Esophagus (tissue), 2 donors: ENCODE data around the gene ZNF343. TPM values are rescaled to one million over a fixed set of nuclear protein-coding genes. Genes with fewer than 3 reads are reported as not detected.

Source experiments
- H3K27ac ChIP-seq, 2 donors: one replicate each; pipeline ENCODE4 v1.5.1; 2013; ENCODE audit warnings: low read depth in 2 of 2, mild to moderate bottlenecking in 2 of 2, inconsistent platforms in 1 of 2, low read length in 1 of 2, moderate library complexity in 1 of 2
- H3K27me3 ChIP-seq, 2 donors: one replicate each; pipeline ENCODE4 v1.6.1; 2013; ENCODE audit warnings: low read length in 2 of 2, control low read depth in 1 of 2, mild to moderate bottlenecking in 1 of 2; ENCODE audit not compliant: insufficient read depth in 2 of 2, control insufficient read depth in 1 of 2
- H3K36me3 ChIP-seq, 2 donors: one replicate each; pipeline ENCODE4 v1.6.1; 2013; ENCODE audit warnings: low read length in 1 of 2; ENCODE audit not compliant: control insufficient read depth in 2 of 2, insufficient read depth in 2 of 2
- H3K4me1 ChIP-seq, 2 donors: one replicate each; pipeline ENCODE4 v1.6.1; 2013; ENCODE audit warnings: low read length in 1 of 2; ENCODE audit not compliant: control insufficient read depth in 2 of 2, insufficient read depth in 2 of 2
- H3K4me3 ChIP-seq, 2 donors: one replicate each; pipeline ENCODE4 v1.5.1; 2013; ENCODE audit warnings: low read length in 2 of 2, mild to moderate bottlenecking in 2 of 2, low read depth in 1 of 2, moderate library complexity in 1 of 2
- H3K9me3 ChIP-seq, 2 donors: one replicate each; pipeline ENCODE4 v1.6.1; 2013; ENCODE audit warnings: mild to moderate bottlenecking in 2 of 2, low read depth in 1 of 2, low read length in 1 of 2, moderate library complexity in 1 of 2; ENCODE audit not compliant: control insufficient read depth in 2 of 2, insufficient read depth in 1 of 2
- WGBS, 2 donors: extraction: QIAGEN DNeasy Blood & Tissue Kit; methylation state at CpG; one replicate each; pipeline ENCODE4 v1.1.7; 2013; 5-methylcytosine and 5-hydroxymethylcytosine counted together
- polyA plus RNA-seq, 2 donors: library from polyadenylated mRNA; stranded (reverse); fragments of 200-250 nt; gene quantifications; one replicate each; pipeline ENCODE4 v1.2.3, GENCODE V29; 2013
- donor health status: healthy with polysubstance abuse.
- donor health status: Bipolar disorder and iron deficiency.

ZNF343 gene
- polyA plus RNA-seq, 2 donors = 4.4 to 4.6 TPM

DNA sequence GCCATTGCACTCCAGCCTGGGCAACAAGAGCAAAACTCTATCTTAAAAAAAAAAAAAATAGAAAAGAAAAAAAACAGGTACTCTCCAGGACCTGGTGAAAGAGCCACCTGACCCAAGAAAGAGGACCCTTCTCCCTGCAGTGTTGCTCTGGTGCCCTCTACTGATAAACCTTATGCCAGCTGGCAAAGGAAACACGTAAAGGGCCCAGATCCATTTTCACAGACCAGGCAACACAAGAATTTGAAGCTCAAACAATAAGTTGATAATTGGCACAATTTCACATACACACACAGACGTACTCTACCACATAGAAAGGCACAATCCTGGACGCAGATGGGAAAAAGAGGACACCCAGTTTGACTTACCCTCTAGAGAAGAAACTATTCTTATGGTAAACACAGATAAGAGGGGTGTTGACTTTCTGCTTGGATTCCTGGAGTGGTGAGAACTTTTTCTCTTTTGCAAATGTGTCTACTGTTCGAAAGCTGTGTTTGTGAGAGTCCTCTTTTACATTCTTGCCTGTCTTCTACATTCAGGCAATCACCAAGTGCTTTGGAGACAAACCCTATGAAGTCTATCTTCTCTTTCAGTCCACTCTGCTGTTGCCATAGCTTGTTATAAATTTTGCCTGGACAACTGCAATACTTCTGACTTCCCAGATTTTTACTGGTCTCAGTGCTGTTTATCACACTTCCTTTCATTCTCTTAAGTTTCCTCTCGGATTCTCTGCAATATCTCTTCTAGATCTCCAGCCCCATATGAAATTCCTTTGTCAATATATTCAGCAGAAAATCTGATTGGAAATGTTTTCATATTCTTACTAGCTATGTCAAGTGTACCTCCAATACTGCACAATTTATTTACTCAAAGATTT lies 31.7 kb downstream of the ZNF343 start:
- H3K4me1 ChIP-seq = no peaks in the 10 kb centered on the region
- no peaks in the 10 kb centered on the region for H3K27me3 ChIP-seq
- no peaks in the 10 kb centered on the region for H3K9me3 ChIP-seq
- H3K4me3 ChIP-seq = no peak overlapping the region
- H3K27ac ChIP-seq = no peak overlapping the region
- no peaks in the 10 kb centered on the region for H3K36me3 ChIP-seq
- WGBS, 2 donors = 86 to 88% methylated on average over 5 of the region's 5 CpGs

DNA sequence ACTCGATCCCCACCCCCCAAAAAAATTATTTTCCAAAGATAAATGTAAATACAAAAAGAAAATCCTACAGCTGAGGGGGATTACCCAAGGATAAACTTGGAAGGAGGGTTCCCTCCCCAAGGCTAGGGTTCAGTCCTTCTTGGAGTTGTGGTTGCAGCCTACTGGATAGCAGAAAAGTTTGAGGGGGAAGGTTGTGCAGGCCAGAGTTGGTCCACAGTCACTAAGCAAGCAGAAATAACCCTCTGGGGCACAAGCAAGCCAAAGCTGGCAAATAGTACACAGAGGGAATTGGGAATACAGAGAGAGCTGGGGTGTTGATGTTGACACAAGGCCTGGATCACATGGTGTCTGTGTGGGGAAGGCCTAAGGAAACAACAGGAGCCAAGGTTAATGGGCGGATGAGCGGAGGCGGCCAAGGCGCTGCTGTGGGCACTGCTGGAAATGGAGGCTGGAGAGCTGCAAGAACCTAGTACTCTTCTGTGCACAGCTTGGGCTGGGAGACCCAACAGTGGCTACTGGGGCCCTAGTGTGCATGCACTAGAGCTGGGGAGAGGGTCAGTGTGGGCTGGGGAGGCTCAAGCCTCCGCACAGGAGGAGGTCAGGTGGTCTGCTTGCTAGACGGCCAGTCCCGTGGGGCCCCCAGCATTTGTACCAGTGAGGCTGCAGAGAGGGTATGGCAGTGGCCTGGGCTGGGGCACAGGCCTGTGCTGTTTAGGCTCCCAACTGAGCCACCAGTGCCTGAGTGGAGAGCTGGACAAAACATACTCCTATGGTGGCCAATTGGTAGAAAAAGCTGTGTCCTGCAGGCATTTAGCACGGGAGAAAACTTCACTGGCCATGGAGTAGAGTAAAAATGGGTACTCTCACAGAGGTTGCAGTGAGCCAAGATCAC lies 32.6 kb downstream of the ZNF343 start:
- WGBS, 2 donors = 95 to 98% methylated on average over 9 of the region's 9 CpGs
- Histone ChIP-seq H3K36me3 (no peaks in the 10 kb centered on the region), H3K27me3 (no peaks in the 10 kb centered on the region), H3K4me1 (no peaks in the 10 kb centered on the region), H3K27ac (no peak overlapping the region), H3K9me3 (no peaks in the 10 kb centered on the region), H3K4me3 (no peak overlapping the region)

DNA sequence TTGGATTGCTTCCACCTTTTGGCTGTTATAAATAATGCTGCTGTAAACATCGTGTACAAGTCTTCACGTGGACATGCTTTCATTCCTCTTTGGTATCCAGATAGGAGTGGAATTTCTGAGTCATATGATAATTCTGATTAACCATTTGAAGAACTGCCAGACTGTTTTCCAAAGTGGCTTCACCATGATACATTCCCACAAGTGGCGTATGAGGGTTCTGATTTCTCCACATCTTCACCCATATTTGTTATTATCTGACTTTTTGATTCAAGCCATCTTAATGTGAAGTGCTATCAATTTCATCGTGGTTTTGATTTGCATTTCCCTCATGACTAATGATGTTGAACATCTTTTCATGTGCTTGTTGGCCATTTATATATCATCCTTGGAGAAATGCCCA lies 35.2 kb downstream of the ZNF343 start:
- no peak overlapping the region for H3K27ac ChIP-seq
- WGBS, 2 donors = 45 to 58% methylated on average over 4 of the region's 4 CpGs

DNA sequence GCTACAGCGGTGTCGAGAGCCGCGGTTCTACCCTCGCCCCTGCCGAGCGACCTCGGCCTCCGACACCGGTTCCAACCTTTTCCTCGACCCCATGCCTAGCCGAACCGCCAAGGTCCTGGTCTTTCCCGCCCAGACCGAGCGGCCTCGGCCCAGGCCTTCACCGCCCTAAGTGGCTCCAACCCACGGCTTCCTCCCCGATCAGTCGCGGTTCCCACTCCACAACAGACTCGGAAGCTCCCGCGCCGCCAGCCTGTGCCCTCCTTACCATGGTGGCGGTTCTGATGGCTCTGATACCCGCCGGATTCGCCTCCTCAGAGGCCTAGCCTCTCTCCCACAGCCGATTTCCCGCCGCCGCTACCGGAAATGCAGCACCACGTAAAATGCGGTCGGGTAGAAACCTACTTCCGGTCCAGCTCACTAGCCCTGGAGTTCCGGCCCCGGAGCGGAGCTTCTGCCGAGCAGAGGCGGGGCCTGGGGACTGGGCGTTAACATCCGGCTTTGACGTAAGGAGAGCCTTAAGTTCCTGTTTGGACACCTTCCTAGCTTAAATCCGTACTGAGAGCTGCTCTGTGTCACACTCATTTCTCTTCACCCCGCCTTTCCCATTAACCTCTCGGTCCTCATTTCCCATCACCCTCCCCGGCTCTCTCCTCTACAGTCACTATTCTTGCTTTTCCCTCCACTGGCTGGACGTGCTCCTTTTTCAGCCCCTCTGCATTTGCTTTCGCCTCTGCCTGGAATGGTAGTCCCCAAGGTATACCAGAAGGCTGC lies 38.1 kb downstream of the ZNF343 start, which contains the start of gene SNRPB:
TSS of gene SNRPB (minus strand) at position 367 of the 771 bp plus-strand sequence. CDS start at position 268, 99 bp downstream.
- Histone ChIP-seq H3K9me3 (no peaks in the 10 kb centered on the region), H3K27me3 (no peaks in the 10 kb centered on the region), H3K4me1 (peaks cover 0 to 2% of the 10 kb centered on the region in 2 donors), H3K27ac (peak within 1 kb of the TSS; percentile 97 to 98), H3K36me3 (peaks cover 7 to 14% of the 10 kb centered on the region in 2 donors), H3K4me3 (peak within 1 kb of the TSS; percentile 77 to 83)
- WGBS, 2 donors = 1% methylated on average over 53 of the region's 53 CpGs

More for the DNA sequence above, 35.2 kb downstream of the ZNF343 start:
- Histone ChIP-seq H3K27me3 (no peaks in the 10 kb centered on the region), H3K9me3 (no peaks in the 10 kb centered on the region), H3K36me3 (no peaks in the 10 kb centered on the region), H3K4me3 (no peak overlapping the region), H3K4me1 (no peaks in the 10 kb centered on the region)

DNA sequence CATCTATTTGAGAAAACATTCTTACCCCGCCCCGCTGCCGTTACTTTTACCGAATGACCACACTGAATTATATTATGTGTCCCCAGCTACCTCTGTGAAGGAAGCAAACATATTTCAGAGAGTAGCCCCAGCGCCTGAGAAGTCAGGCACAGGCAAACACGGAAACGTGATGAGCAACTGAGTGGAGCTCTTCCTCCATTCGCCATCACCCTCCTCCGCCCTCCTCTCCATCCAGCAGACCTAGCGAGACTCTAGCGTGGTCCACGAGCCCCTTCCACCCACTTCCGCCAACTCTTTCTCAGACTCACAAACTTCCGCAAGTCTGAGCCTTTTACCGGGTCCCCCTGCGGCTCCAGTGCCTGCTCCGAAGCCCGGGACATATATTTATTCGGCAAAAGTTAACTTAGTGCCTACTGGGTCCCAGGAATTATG lies 38.7 kb downstream of the ZNF343 start:
- 0% methylated on average over 19 of the region's 19 CpGs for WGBS, 2 donors
- Histone ChIP-seq H3K4me3 (peak overlapping the region; percentile 77 to 83), H3K27ac (peak overlapping the region; percentile 91 to 96), H3K36me3 (peaks cover 7 to 19% of the 10 kb centered on the region in 2 donors), H3K27me3 (no peaks in the 10 kb centered on the region), H3K9me3 (no peaks in the 10 kb centered on the region), H3K4me1 (peaks cover 0 to 2% of the 10 kb centered on the region in 2 donors)

DNA sequence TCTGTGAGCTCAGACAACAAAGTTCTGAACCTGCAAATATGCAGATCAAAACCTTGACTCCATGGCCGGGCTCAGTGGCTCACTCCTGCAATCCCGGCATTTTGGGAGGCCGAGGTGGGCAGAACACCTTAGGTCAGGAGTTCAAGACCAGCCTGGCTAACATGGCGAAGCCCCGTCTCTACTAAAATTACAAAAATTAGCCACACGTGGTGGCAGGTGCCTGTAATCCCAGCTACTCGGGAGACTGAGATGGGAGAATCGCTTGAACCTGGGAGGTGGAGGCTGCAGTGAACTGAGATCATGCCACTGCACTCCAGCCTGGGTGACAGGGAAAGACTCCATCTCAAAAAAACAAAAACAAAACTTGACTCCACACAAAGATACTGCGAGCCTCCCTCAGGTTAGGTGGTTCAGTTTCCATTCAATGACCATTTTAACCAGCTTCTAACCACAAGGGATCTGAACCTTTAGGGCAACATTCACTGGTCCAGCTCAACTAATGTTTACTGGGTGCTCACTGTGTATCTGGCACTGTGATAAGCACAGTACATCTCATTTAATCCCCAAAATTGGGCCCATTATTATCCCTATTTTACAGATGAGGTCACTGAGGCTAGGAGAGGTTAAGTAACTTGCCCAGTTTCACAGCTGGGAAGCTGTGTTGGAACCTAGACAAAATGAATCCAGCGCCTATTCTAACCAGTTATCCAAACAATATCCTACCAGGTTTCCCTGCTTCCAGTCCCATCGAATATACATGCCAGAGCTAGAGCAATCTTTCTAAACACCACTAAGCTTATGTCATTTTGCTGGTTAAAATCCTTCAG lies 39.9 kb downstream of the ZNF343 start:
- Histone ChIP-seq H3K4me1 (peaks cover 0 to 2% of the 10 kb centered on the region in 2 donors), H3K36me3 (peaks cover 12 to 19% of the 10 kb centered on the region in 2 donors), H3K27me3 (no peaks in the 10 kb centered on the region), H3K9me3 (no peaks in the 10 kb centered on the region), H3K4me3 (peak overlapping the region; percentile 2 to 83), H3K27ac (peak overlapping the region in 1 of 2 donors; percentile 9)
- WGBS, 2 donors = 59 to 68% methylated on average over 11 of the region's 11 CpGs

DNA sequence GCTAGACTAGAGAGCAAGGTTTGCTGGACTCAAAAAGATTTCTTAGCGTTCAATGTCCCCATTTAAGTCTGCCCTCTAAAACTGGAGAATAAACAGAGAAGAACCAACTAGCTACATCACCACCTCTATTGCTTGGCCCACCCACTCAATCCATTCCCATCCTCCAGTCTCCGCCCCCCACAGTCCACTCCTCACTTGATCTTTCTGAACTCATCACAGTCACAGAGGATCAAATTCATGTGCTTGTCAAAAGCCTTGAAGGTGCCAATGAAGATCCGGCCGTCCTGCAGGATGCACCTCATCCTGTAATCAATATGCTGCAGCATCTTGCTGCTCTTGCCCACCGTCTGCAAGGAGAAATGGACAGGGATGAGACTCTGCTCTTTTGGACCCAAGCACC lies 41.3 kb downstream of the ZNF343 start:
- H3K27me3 ChIP-seq = no peaks in the 10 kb centered on the region
- peaks cover 0 to 2% of the 10 kb centered on the region in 2 donors for H3K4me1 ChIP-seq
- no peak overlapping the region for H3K4me3 ChIP-seq
- WGBS, 2 donors = 86 to 88% methylated on average over 5 of the region's 5 CpGs
- H3K27ac ChIP-seq = no peak overlapping the region
- H3K36me3 ChIP-seq = peaks cover 19 to 30% of the 10 kb centered on the region in 2 donors
- H3K9me3 ChIP-seq = no peaks in the 10 kb centered on the region

DNA sequence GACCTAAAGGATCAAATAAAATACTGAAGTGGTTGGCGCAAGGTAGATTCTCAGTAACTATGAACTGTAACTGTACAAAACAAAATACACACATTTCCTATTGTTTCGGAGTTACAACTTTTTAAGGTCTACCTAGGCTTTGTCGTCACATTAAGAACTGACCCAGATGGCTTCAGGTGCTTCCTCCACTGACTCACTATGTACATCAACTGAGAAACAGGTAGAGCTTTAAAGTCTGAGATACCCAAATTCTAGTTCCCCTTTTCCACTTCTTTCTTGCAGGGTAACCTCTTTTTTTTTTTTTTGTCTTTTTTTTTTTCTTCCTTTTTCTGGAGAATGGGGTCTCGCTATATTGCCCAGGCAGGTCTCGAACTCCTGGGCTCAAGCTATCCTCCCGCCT lies 43.6 kb downstream of the ZNF343 start:
- Histone ChIP-seq H3K27ac (no peak overlapping the region), H3K9me3 (no peaks in the 10 kb centered on the region), H3K4me1 (peaks cover 0 to 2% of the 10 kb centered on the region in 2 donors), H3K27me3 (no peaks in the 10 kb centered on the region), H3K4me3 (no peak overlapping the region), H3K36me3 (peaks cover 23 to 39% of the 10 kb centered on the region in 2 donors)
- 89 to 92% methylated on average over 6 of the region's 6 CpGs for WGBS, 2 donors
